Activated naive CD8-positive, alpha-beta T cell treated with anti-CD3 and anti-CD28 coated beads, Interleukin-2, amount 50 U/mL, for 24 hours (primary cell): Measurements from ENCODE around the gene NEUROG2.
"Not testable (repeated sequence)": the region's sequence is repeated elsewhere in the genome, so short reads cannot be mapped to it uniquely, and the experiment has no call there.

ENCODE experiments used
- ATAC-seq: fragments of 150-1000 bp; cut with Tn5 transposase; one replicate; pipeline ENCODE4 v1.10.0; 2021
- DNase-seq: peaks from one replicate; pipeline ENCODE4 v3.0.0; 2021
- H3K27ac Mint-ChIP-seq: one replicate; pipeline ENCODE4 v1.8.0; 2021; ENCODE audit warnings: mild to moderate bottlenecking, mixed read lengths
- H3K27me3 Mint-ChIP-seq: one replicate; pipeline ENCODE4 v1.8.0; 2021; ENCODE audit warnings: mixed read lengths
- H3K36me3 Mint-ChIP-seq: one replicate; pipeline ENCODE4 v1.8.0; 2021; ENCODE audit warnings: low read depth, mixed read lengths
- H3K4me1 Mint-ChIP-seq: one replicate; pipeline ENCODE4 v1.8.0; 2021; ENCODE audit warnings: mixed read lengths
- H3K4me3 Mint-ChIP-seq: one replicate; pipeline ENCODE4 v1.8.0; 2021; ENCODE audit warnings: mild to moderate bottlenecking, moderate library complexity, mixed read lengths
- H3K9me3 Mint-ChIP-seq: one replicate; pipeline ENCODE4 v1.8.0; 2021; ENCODE audit warnings: mixed read lengths

NEUROG2 gene

DNA sequence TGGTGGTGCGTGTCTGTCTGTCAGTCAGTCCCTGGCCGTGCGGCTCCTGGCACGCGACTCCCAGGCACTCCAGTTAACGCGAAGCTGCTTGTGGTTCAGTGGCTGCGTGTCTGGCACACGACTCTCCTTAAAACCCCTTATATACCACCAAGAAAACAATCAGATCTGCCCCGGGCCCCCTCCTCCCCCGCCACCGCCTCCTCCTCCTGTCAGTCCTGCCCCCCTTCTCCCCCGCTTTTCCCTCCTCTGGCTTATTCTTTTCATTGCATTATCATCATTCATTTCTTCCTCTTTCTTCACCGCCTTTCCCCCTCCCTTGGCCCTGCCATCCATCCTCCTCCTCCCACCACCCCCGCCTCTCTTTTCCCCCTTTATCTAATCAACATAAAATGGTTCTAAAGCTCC lies at the start of gene NEUROG2:
Gene NEUROG2 (minus strand): TSS at position 115 of the 405 bp plus-strand sequence. CDS start 705 bp downstream, outside the sequence.
- Mint-ChIP-seq H3K4me3 (peak within 1 kb of the TSS; percentile 84), H3K36me3 (peaks cover 5% of the 10 kb centered on the region), H3K27ac (peak within 1 kb of the TSS; percentile 66), H3K9me3 (peaks cover 10% of the 10 kb centered on the region), H3K4me1 (peaks cover 48% of the 10 kb centered on the region), H3K27me3 (peaks cover 92% of the 10 kb centered on the region)
- DNase-seq (no peak), ATAC-seq (no peak)

- no peaks in the 10 kb centered on the region for H3K27me3 Mint-ChIP-seq
- no peaks in the 10 kb centered on the region for H3K4me1 Mint-ChIP-seq
- H3K27ac Mint-ChIP-seq: no peak overlapping the region
- ATAC-seq (no peak), DNase-seq (no peak)
- peaks cover 40% of the 10 kb centered on the region for H3K36me3 Mint-ChIP-seq
- H3K9me3 Mint-ChIP-seq: no peaks in the 10 kb centered on the region
- H3K4me3 Mint-ChIP-seq: no peak overlapping the region
Observed at GRCh38 chr4:112564706-112565270, 48.8 kb upstream of the NEUROG2 start.

DNA sequence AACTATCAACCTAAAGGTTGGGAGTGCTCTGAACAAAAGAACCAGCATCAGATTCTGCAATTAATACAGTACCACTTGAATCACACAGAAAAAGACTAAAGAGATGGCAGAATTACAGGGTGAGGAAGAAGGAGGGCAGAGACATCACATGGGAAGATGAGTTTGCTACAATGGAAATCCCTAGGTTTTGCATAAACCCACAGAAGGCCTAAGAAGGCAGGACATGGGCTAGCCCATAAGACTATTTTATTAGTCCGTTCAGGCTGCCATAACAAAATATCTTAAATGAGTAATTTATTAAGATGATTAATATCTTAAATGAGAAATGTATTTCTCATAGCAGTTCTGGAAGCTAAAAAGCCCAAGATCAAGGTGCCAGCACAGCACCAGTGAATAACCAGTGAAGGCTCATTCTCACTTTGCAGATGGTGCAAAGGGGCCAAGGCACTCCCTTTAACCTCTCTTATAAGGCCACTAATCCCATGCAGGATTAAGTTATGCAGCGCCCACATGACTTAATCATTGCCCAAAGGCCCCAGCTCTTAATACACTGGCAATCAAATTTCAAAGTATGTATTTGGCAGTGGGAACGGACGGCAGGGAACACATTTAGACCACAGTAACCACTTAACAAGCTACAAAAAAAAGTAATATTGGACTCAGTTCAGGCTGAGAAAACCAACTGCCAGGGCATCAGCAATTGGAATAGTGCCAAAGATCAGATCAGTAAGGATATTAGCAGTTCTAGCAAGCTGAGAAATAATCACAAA lies 47.6 kb upstream of the NEUROG2 start:
- no peak for DNase-seq
- H3K9me3 Mint-ChIP-seq: no peaks in the 10 kb centered on the region

GRCh38 chr4:112562254-112562879 lies 46.4 kb upstream of the NEUROG2 start:
- ATAC-seq: no peak
- Mint-ChIP-seq H3K4me3 (no peak overlapping the region), H3K27ac (no peak overlapping the region), H3K9me3 (no peaks in the 10 kb centered on the region), H3K4me1 (no peaks in the 10 kb centered on the region), H3K27me3 (no peaks in the 10 kb centered on the region), H3K36me3 (peaks cover 35% of the 10 kb centered on the region)
- no peak for DNase-seq

More for the DNA sequence above, 47.6 kb upstream of the NEUROG2 start:
- no peaks in the 10 kb centered on the region for H3K27me3 Mint-ChIP-seq
- no peak overlapping the region for H3K4me3 Mint-ChIP-seq
- no peak overlapping the region for H3K27ac Mint-ChIP-seq
- peaks cover 41% of the 10 kb centered on the region for H3K36me3 Mint-ChIP-seq
- ATAC-seq: no peak
- no peaks in the 10 kb centered on the region for H3K4me1 Mint-ChIP-seq

DNA sequence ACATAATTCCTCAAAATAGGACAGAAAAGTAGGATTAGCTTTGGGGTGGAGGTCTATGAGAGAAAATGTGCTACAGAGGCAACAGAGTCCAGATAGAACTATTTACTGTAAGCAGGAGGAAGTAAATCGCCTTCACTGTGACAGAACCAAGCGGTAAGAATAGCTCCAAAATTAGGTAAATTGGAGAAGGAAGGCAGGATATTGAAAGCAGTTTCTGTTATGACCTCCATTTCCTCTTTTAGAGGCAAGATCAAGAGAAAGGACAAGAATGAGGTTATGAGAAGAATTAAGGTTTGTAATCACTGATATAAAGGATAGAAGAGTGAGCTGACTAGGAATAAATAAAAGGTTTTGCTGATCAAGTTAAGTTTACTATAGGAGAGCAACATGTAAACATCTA lies 44.1 kb upstream of the NEUROG2 start:
- Mint-ChIP-seq H3K27ac (no peak overlapping the region), H3K36me3 (peaks cover 22% of the 10 kb centered on the region), H3K4me1 (no peaks in the 10 kb centered on the region), H3K9me3 (no peaks in the 10 kb centered on the region), H3K4me3 (no peak overlapping the region), H3K27me3 (no peaks in the 10 kb centered on the region)
- ATAC-seq (no peak), DNase-seq (no peak)

- Mint-ChIP-seq H3K27me3 (no peaks in the 10 kb centered on the region), H3K9me3 (no peaks in the 10 kb centered on the region), H3K36me3 (peaks cover 22% of the 10 kb centered on the region), H3K4me3 (no peak overlapping the region), H3K4me1 (no peaks in the 10 kb centered on the region), H3K27ac (no peak overlapping the region)
- no peak for ATAC-seq
- no peak for DNase-seq
Observed at GRCh38 chr4:112559053-112559452, 43.1 kb upstream of the NEUROG2 start.

- no peak for DNase-seq
- H3K4me1 Mint-ChIP-seq: no peaks in the 10 kb centered on the region
- no peaks in the 10 kb centered on the region for H3K9me3 Mint-ChIP-seq
- H3K4me3 Mint-ChIP-seq: no peak overlapping the region
- ATAC-seq: no peak
- peaks cover 21% of the 10 kb centered on the region for H3K36me3 Mint-ChIP-seq
- no peaks in the 10 kb centered on the region for H3K27me3 Mint-ChIP-seq
- no peak overlapping the region for H3K27ac Mint-ChIP-seq
Observed at GRCh38 chr4:112557676-112558411, 41.9 kb upstream of the NEUROG2 start.

DNA sequence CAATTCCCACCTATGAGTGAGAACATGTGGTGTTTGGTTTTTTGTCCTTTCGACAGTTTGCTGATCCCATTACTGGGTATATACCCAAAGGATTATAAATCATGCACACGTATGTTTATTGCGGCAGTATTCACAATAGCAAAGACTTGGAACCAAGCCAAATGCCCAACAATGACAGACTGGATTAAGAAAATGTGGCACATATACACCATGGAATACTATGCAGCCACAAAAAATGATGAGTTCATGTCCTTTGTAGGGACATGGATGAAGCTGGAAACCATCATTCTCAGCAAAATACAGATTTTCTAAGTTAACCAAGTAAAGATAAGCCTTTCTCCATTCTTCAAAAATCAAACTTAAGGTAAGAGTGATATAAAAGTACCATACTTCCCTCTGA lies 38.3 kb upstream of the NEUROG2 start:
- H3K4me3 Mint-ChIP-seq, H3K27me3 Mint-ChIP-seq, H3K9me3 Mint-ChIP-seq, H3K27ac Mint-ChIP-seq, DNase-seq, H3K4me1 Mint-ChIP-seq, H3K36me3 Mint-ChIP-seq, ATAC-seq: not testable (repeated sequence)

DNA sequence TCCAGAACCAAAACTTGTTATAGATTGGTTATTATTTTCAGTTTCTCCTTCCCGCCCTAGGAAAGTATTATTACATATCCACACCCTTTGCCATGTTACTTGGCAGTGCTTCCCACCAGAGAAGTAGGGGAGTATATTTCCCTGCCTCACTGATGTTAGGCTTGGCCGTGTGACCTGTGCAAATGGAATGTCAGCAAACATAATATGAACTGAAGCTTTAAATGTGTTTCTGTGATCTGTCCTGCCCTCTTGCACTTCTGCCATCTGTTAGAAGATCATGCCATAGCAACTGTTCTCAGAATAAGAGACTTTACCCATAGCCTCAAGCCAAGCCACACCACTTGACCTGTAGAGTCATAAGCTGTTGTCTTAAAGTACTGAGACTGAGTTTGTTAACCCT lies 36.7 kb upstream of the NEUROG2 start:
- Mint-ChIP-seq H3K4me1 (no peaks in the 10 kb centered on the region), H3K27ac (no peak overlapping the region), H3K9me3 (no peaks in the 10 kb centered on the region), H3K36me3 (peaks cover 6% of the 10 kb centered on the region), H3K27me3 (no peaks in the 10 kb centered on the region), H3K4me3 (no peak overlapping the region)
- ATAC-seq: no peak
- no peak for DNase-seq

- Mint-ChIP-seq H3K9me3 (no peaks in the 10 kb centered on the region), H3K4me3 (no peak overlapping the region), H3K27ac (no peak overlapping the region), H3K4me1 (no peaks in the 10 kb centered on the region), H3K36me3 (peaks cover 9% of the 10 kb centered on the region), H3K27me3 (no peaks in the 10 kb centered on the region)
- ATAC-seq (no peak), DNase-seq (no peak)
Observed at GRCh38 chr4:112550728-112551127, 34.7 kb upstream of the NEUROG2 start.

GRCh38 chr4:112546476-112546875 lies 30.5 kb upstream of the NEUROG2 start:
- no peaks in the 10 kb centered on the region for H3K4me1 Mint-ChIP-seq
- peaks cover 6% of the 10 kb centered on the region for H3K36me3 Mint-ChIP-seq
- no peaks in the 10 kb centered on the region for H3K27me3 Mint-ChIP-seq
- DNase-seq (no peak), ATAC-seq (no peak)
- no peak overlapping the region for H3K27ac Mint-ChIP-seq
- H3K9me3 Mint-ChIP-seq: no peaks in the 10 kb centered on the region
- H3K4me3 Mint-ChIP-seq: no peak overlapping the region

DNA sequence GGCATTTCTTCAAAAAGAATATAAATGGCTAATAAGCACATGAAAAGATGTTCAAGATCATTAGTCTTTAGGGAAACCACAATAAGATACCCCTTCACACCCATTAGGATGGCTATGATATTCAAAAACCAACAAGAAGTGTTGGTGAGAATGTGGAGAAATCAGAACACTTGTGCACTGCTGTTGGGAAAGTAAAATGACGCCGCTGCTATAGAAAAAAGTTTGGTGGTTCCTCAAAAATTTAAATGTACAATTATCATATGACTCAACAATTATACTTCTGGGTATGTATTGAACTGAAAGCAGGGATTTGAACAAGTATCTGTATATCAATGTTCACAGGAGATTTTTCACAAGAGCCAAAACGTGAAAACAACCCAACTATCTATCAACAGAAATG lies 29.4 kb upstream of the NEUROG2 start:
- no peak for ATAC-seq

DNA sequence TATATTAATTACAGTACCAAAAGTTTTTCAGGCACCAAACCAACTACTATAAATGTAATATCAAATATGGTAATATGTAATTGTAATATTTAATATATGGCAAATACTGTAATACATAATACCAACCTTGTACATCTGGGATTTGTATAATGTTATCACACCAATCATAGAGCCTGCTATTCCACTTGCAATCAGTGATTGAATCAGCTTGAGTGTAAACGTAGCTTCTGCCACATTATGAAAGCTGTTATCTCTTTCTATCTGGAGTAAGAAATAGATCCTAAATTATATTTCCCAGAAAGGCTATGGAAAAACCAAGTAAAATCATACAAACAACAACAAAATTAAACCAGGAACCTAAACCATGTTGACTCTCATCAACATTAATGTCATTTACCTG lies 24.7 kb upstream of the NEUROG2 start:
- no peaks in the 10 kb centered on the region for H3K9me3 Mint-ChIP-seq
- ATAC-seq (no peak), DNase-seq (no peak)
- H3K27me3 Mint-ChIP-seq: no peaks in the 10 kb centered on the region
- H3K36me3 Mint-ChIP-seq: peaks cover 3% of the 10 kb centered on the region
- H3K4me3 Mint-ChIP-seq: no peak overlapping the region
- no peaks in the 10 kb centered on the region for H3K4me1 Mint-ChIP-seq
- no peak overlapping the region for H3K27ac Mint-ChIP-seq

More for the DNA sequence above, 29.4 kb upstream of the NEUROG2 start:
- Mint-ChIP-seq H3K27me3 (no peaks in the 10 kb centered on the region), H3K4me3 (no peak overlapping the region), H3K36me3 (peaks cover 6% of the 10 kb centered on the region), H3K9me3 (no peaks in the 10 kb centered on the region), H3K4me1 (no peaks in the 10 kb centered on the region), H3K27ac (no peak overlapping the region)
- no peak for DNase-seq

DNA sequence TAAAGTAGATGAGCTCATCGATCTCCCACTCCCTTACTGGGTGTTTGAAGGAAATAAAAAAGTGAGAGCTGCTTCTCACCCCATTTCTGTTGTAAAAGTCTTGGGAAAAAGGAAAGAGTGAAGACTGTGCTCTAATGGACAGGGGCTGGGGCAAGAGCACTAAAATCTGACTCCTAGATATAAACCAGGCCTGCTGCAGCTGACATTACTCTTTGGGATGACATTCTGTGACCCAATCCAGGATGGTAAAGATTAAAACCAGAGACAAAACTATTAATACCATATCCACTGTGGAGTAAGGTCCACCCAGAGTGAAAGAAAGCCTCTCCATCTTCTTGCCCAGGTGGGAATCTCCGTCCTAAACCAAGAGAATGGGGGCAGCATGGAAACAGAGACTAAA lies 20.1 kb upstream of the NEUROG2 start:
- no peak overlapping the region for H3K4me3 Mint-ChIP-seq
- H3K9me3 Mint-ChIP-seq: no peaks in the 10 kb centered on the region
- no peak overlapping the region for H3K27ac Mint-ChIP-seq
- no peaks in the 10 kb centered on the region for H3K4me1 Mint-ChIP-seq
- no peak for ATAC-seq
- peaks cover 7% of the 10 kb centered on the region for H3K27me3 Mint-ChIP-seq
- no peak for DNase-seq
- no peaks in the 10 kb centered on the region for H3K36me3 Mint-ChIP-seq

- Mint-ChIP-seq H3K27ac (no peak overlapping the region), H3K36me3 (no peaks in the 10 kb centered on the region), H3K27me3 (peaks cover 15% of the 10 kb centered on the region), H3K9me3 (no peaks in the 10 kb centered on the region), H3K4me3 (no peak overlapping the region), H3K4me1 (no peaks in the 10 kb centered on the region)
- ATAC-seq (no peak), DNase-seq (no peak)
Observed at GRCh38 chr4:112532267-112532666, 16.3 kb upstream of the NEUROG2 start.
